Upper lobe of left lung (tissue), 4 donors: ENCODE results near the gene TCEAL1.

Source experiments
- POLR2A ChIP-seq, 4 donors: fragments of 450-650 bp; IDR thresholded peaks; one replicate each; pipeline ENCODE4 v1.5.1; 2016 to 2017; ENCODE audit warnings: antibody characterized with exemption in 4 of 4, mild to moderate bottlenecking in 2 of 4
- TF ChIP-seq, protein P1 (sequence below), 6 experiments: fragments of 450-650 bp in 4 of 6; fragments of 200-600 bp in 2 of 6; sonication (generic) in 2 of 6; IDR thresholded peaks; one replicate each; pipeline ENCODE4 v1.5.1; 2016 to 2019; ENCODE audit warnings: antibody characterized with exemption in 6 of 6

GRCh38 chrX:103678199-103678993 lies 49.6 kb downstream of the TCEAL1 start:
- TF ChIP-seq POLR2A (IDR thresholded peaks at IDR 0.05) = no peak
- TF ChIP-seq, protein P1, sequence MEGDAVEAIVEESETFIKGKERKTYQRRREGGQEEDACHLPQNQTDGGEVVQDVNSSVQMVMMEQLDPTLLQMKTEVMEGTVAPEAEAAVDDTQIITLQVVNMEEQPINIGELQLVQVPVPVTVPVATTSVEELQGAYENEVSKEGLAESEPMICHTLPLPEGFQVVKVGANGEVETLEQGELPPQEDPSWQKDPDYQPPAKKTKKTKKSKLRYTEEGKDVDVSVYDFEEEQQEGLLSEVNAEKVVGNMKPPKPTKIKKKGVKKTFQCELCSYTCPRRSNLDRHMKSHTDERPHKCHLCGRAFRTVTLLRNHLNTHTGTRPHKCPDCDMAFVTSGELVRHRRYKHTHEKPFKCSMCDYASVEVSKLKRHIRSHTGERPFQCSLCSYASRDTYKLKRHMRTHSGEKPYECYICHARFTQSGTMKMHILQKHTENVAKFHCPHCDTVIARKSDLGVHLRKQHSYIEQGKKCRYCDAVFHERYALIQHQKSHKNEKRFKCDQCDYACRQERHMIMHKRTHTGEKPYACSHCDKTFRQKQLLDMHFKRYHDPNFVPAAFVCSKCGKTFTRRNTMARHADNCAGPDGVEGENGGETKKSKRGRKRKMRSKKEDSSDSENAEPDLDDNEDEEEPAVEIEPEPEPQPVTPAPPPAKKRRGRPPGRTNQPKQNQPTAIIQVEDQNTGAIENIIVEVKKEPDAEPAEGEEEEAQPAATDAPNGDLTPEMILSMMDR (IDR thresholded peaks at IDR 0.05) = no peak
